Neutrophil (primary cell): ENCODE data around the gene PRR36.
A peak's percentile ranks its signal among the peaks of the same experiment; 100 is the strongest.

Source experiments
- H3K27ac ChIP-seq: fragments of 200-600 bp; sonication (generic); 2 replicates; pipeline ENCODE4 v1.5.1; 2016; ENCODE audit warnings: mild to moderate bottlenecking, moderate library complexity
- H3K27me3 ChIP-seq: fragments of 200-600 bp; sonication (generic); 2 replicates; pipeline ENCODE4 v1.6.0; 2016; ENCODE audit warnings: mild to moderate bottlenecking
- H3K36me3 ChIP-seq: fragments of 200-600 bp; sonication (generic); 2 replicates; pipeline ENCODE4 v1.5.1; 2017
- H3K4me1 ChIP-seq, 2 experiments: fragments of 200-600 bp in 1 of 2; sonication (generic) in 1 of 2; 1 replicate in 1 of 2; 2 replicates in 1 of 2; pipeline versions ENCODE4 v1.5.1 to v1.6.1; 2013 to 2016; ENCODE audit warnings: low read depth in 1 of 2, low read length in 1 of 2, mild to moderate bottlenecking in 1 of 2, moderate library complexity in 1 of 2; ENCODE audit not compliant: control insufficient read depth in 1 of 2, insufficient read depth in 1 of 2
- H3K4me3 ChIP-seq, 2 experiments: fragments of 200-600 bp in 1 of 2; sonication (generic) in 1 of 2; 1 replicate in 1 of 2; 2 replicates in 1 of 2; pipeline ENCODE4 v1.5.1; 2013 to 2016; ENCODE audit warnings: low read depth in 1 of 2, low read length in 1 of 2, mild to moderate bottlenecking in 1 of 2, moderate library complexity in 1 of 2
- H3K9me3 ChIP-seq: fragments of 200-600 bp; sonication (generic); 2 replicates; pipeline ENCODE4 v1.5.1; 2016
- TF ChIP-seq, protein P1 (sequence below): fragments of 200-600 bp; sonication (generic); IDR thresholded peaks from 2 replicates; pipeline ENCODE4 v1.5.1; 2016; ENCODE audit warnings: antibody characterized with exemption

The PRR36 gene

DNA sequence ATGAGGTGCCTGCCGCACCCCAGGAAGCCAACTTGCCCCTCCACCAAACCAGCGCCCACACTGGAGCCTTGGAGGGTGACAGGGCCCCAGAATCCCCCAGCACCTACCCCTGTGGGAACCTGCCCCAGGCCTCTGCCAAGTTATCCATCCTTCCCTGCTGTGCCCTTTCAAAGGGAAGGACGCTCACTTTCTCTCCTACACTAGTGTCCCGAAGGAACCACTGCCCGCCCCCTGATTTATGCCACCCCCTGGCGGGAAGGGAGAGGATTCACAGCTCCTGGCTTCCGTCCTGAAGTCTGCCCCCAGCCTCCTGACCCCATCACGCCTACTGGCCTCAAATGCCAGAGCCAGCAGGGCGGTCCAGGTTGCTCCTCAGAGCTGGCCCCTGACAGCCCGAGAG is 42.7 kb downstream of the PRR36 start:
- TF ChIP-seq, protein P1, sequence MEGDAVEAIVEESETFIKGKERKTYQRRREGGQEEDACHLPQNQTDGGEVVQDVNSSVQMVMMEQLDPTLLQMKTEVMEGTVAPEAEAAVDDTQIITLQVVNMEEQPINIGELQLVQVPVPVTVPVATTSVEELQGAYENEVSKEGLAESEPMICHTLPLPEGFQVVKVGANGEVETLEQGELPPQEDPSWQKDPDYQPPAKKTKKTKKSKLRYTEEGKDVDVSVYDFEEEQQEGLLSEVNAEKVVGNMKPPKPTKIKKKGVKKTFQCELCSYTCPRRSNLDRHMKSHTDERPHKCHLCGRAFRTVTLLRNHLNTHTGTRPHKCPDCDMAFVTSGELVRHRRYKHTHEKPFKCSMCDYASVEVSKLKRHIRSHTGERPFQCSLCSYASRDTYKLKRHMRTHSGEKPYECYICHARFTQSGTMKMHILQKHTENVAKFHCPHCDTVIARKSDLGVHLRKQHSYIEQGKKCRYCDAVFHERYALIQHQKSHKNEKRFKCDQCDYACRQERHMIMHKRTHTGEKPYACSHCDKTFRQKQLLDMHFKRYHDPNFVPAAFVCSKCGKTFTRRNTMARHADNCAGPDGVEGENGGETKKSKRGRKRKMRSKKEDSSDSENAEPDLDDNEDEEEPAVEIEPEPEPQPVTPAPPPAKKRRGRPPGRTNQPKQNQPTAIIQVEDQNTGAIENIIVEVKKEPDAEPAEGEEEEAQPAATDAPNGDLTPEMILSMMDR, result no peak
- Histone ChIP-seq H3K36me3 (no peaks in the 10 kb centered on the region), H3K4me1 (peaks cover 5 to 14% of the 10 kb centered on the region in 2 experiments), H3K9me3 (no peaks in the 10 kb centered on the region), H3K27me3 (peaks cover 23% of the 10 kb centered on the region), H3K27ac (no peak overlapping the region), H3K4me3 (no peak overlapping the region)

DNA sequence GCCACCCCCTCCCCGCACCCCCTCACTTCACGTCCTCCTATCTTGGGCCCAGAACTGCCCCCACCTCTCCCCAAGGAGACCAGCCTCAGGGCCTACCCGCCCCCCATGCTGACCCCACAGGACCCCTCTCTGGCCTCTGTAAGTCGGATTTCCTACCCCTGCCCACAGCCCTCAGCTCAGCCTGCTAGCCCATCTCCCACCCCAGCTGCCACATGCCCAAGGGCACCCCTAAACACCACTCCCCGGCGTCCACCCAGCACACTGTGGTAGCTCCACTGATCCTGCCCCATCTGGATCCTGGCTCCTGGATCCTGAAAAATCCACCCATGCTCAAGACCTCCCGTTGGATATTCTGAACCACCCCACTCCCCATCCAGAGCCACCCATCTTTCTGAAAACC is 43.4 kb downstream of the PRR36 start:
- Histone ChIP-seq H3K9me3 (no peaks in the 10 kb centered on the region), H3K36me3 (no peaks in the 10 kb centered on the region), H3K4me1 (peaks cover 5 to 14% of the 10 kb centered on the region in 2 experiments), H3K4me3 (peak overlapping the region in 1 of 2 experiments; percentile 72), H3K27me3 (peaks cover 29% of the 10 kb centered on the region), H3K27ac (no peak overlapping the region)
- TF ChIP-seq, protein P1, result no peak

DNA sequence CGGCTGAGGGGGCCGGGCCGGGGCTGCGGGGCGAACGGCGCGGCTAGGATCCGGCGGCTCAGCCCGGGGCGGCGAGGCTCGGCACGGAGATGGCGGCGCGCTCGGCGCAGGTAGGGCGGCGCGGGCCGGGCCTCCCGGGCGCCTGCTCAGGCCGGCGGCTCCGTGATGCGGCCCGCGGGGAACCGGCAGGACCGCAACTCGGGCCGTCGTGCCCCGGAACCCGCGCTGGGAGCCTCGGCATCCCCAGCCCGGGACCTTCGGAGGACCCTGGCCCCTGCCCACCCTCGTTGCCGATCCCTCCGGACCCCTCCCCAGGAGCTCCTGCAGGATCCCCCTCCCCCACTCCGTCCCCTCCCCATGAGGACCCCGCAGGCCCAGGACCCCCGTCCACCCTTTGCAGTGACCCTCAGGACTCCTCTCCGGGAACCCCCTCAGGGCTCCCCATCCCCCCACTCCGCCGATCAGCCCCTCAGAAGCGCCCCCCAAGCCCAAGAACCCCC is 43.9 kb downstream of the PRR36 start:
- no peaks in the 10 kb centered on the region for H3K9me3 ChIP-seq
- peaks cover 34% of the 10 kb centered on the region for H3K27me3 ChIP-seq
- H3K4me1 ChIP-seq, result peaks cover 5 to 14% of the 10 kb centered on the region in 2 experiments
- TF ChIP-seq, protein P1, result no peak
- no peaks in the 10 kb centered on the region for H3K36me3 ChIP-seq
- peak overlapping the region; percentile 79 for H3K27ac ChIP-seq
- H3K4me3 ChIP-seq, result peak overlapping the region; percentile 63 to 72

DNA sequence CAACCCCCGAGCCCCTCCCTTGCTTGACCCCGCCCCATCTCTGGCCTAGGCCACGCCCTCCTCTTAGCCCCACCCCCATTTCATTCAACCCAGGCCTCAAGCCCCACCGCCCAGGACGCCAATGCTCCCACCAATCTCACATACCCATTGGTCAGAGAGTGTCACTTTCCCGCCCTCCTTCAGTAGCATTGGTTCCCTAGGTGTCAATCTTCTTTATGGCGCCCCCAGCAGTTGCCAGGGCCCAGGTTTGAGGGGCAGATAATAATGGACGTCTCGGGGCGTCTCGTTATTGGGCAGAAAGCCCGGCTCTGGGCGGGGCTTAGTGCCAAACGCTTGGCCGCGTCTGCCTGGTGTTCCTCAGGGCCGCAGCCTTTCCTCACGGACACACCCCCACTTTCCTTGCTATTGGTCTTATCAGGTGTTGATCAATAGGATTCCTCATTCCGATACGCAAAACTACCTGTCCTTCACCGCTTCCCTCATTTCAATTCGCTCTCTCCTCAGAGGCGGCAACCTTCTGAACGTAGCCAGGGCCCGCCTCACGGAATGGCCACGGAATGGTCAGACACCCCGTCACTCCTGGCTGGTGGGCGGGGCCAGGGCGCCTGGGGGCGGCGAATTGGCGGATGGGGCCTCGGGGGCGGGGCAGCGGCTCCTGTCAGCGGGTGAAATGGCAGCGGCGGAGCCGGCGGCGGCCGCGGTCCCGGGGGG is 44.5 kb downstream of the PRR36 start, which contains the start of gene EVI5L:
EVI5L (plus strand) TSS at position 658 of the 711 bp plus-strand sequence. CDS start 16,325 bp downstream, outside the sequence.
- TF ChIP-seq, protein P1, result peak; percentile 32
- H3K27me3 ChIP-seq, result peaks cover 40% of the 10 kb centered on the region
- H3K4me3 ChIP-seq, result peak within 1 kb of the TSS; percentile 63 to 72
- H3K4me1 ChIP-seq, result peaks cover 5 to 14% of the 10 kb centered on the region in 2 experiments
- H3K36me3 ChIP-seq, result no peaks in the 10 kb centered on the region
- no peaks in the 10 kb centered on the region for H3K9me3 ChIP-seq
- H3K27ac ChIP-seq, result peak within 1 kb of the TSS; percentile 79

DNA sequence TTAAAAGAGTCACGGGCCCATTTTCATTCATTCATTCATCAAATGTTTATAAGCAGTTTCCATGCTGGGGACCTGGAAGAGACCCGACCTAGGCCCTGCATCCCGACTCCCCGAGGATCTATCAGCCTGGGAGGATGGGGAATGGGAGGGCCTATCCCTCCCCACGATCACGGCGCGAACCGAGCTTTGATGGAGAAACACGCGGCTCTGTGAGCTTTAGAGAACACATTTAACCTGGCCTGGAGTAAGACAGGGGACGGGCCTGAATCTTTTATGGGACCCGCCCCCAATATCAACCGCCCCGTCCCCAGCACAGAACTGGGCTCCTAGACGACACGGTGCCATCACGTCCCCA is 45.0 kb downstream of the PRR36 start:
- Histone ChIP-seq H3K36me3 (no peaks in the 10 kb centered on the region), H3K4me3 (peak overlapping the region; percentile 63 to 72), H3K27ac (peak overlapping the region; percentile 79)

More for the DNA sequence above, 45.0 kb downstream of the PRR36 start:
- Histone ChIP-seq H3K4me1 (peaks cover 5 to 14% of the 10 kb centered on the region in 2 experiments), H3K9me3 (no peaks in the 10 kb centered on the region), H3K27me3 (peaks cover 42% of the 10 kb centered on the region)
- TF ChIP-seq, protein P1, result no peak
